HepG2 (cell line): ENCODE results near the gene C11orf86. TPM values are rescaled to one million over a fixed set of nuclear protein-coding genes. Genes with fewer than 3 reads are reported as not detected.
"Not testable (repeated sequence)": the region's sequence is repeated elsewhere in the genome, so short reads cannot be mapped to it uniquely, and the experiment has no call there.

Source experiments
- ATAC-seq: fragments of 200-7000 bp; cut with Tn5 transposase; 3 replicates; pipeline ENCODE4 v1.9.1; 2020; ENCODE audit warnings: mild to moderate bottlenecking, moderate library complexity
- BruUV-seq: library from RNA; stranded (reverse); fragments of 400-500 nt; replicated peaks from 2 replicates; lab custom pipeline; 2021; lab: Mats Ljungman, UMichigan
- CTCF ChIA-PET: fragments of 300-600 bp; formaldehyde crosslinking; extraction: SDS; loops from one replicate; lab custom pipeline; 2021; ENCODE audit warnings: low total read pairs, inconsistent platforms, low intra/inter-chr PET ratio; lab: Yijun Ruan, JAX
- POLR2A ChIA-PET: fragments of 350-600 bp; sonication (Branson Sonifier 250); formaldehyde crosslinking; loops from one replicate; lab custom pipeline; 2020; ENCODE audit warnings: antibody characterized with exemption, inconsistent platforms; lab: Yijun Ruan, JAX
- DNase-seq: peaks from one replicate; pipeline ENCODE4 v3.0.0-alpha.2; 2015; ENCODE audit warnings: low spot score
- FAIRE-seq: peaks from 3 replicates; lab custom pipeline; 2011; peaks lifted over from hg19 to GRCh38; lab: Jason Lieb, UNC
- H2AFZ ChIP-seq: one replicate; pipeline ENCODE4 v1.6.1; 2011; ENCODE audit warnings: low read length, inconsistent platforms
- H3K27ac ChIP-seq: fragments of 300-600 bp; 3 replicates; pipeline ENCODE4 v1.8.0; 2011; ENCODE audit warnings: mixed run types, mild to moderate bottlenecking, mixed read lengths, low read length, inconsistent platforms; ENCODE audit not compliant: insufficient read depth; ENCODE audit errors: extremely low read length
- H3K27me3 ChIP-seq, 2 experiments: fragments of 200-600 bp in 1 of 2; 2 replicates in 1 of 2; 3 replicates in 1 of 2; pipeline versions ENCODE4 v1.6.0 to v1.8.0; 2011; ENCODE audit warnings: low read length in 2 of 2, mild to moderate bottlenecking in 2 of 2, moderate library complexity in 2 of 2, inconsistent platforms in 1 of 2; ENCODE audit not compliant: insufficient read depth in 2 of 2, control insufficient read depth in 1 of 2
- H3K36me3 ChIP-seq, 2 experiments: fragments of 200-600 bp in 1 of 2; replicated peaks in 1 of 2; 2 replicates in 1 of 2; 3 replicates in 1 of 2; pipeline versions ENCODE4 v1.5.1 to v1.8.0; 2011; ENCODE audit warnings: low read length in 2 of 2, inconsistent platforms in 1 of 2; ENCODE audit not compliant: insufficient read depth in 2 of 2, control insufficient read depth in 1 of 2
- H3K4me1 ChIP-seq: 2 replicates; pipeline ENCODE4 v1.5.1; 2012; ENCODE audit warnings: low read length, inconsistent platforms; ENCODE audit not compliant: insufficient read depth
- H3K4me2 ChIP-seq: 2 replicates; pipeline ENCODE4 v1.6.0; 2011; ENCODE audit warnings: low read depth, low read length, inconsistent platforms
- H3K4me3 ChIP-seq, 3 experiments: fragments of 200-600 bp in 1 of 3; sonication (generic), shearing (Covaris generic) in 1 of 3; replicated peaks in 1 of 3; 2 replicates each; pipeline ENCODE4 v1.5.1; 2011 to 2016; ENCODE audit warnings: low read length in 3 of 3, inconsistent platforms in 2 of 3, low read depth in 2 of 3, mild to moderate bottlenecking in 2 of 3, control low read depth in 1 of 3, mixed read lengths in 1 of 3; ENCODE audit not compliant: insufficient read depth in 1 of 3
- H3K79me2 ChIP-seq: one replicate; pipeline ENCODE4 v1.6.1; 2011; ENCODE audit warnings: low read length, inconsistent platforms; ENCODE audit not compliant: insufficient read depth
- H3K9ac ChIP-seq: 2 replicates; pipeline ENCODE4 v1.6.0; 2011; ENCODE audit warnings: mild to moderate bottlenecking, low read depth, low read length, inconsistent platforms; ENCODE audit not compliant: insufficient read depth
- H3K9me3 ChIP-seq: 2 replicates; pipeline ENCODE4 v1.5.1; 2012; ENCODE audit warnings: mild to moderate bottlenecking, low read length
- H4K20me1 ChIP-seq: 2 replicates; pipeline ENCODE4 v1.6.0; 2011; ENCODE audit warnings: inconsistent platforms, mild to moderate bottlenecking, low read length, moderate library complexity; ENCODE audit not compliant: insufficient read depth
- MAFF ChIP-seq: IDR thresholded peaks from 2 replicates; pipeline ENCODE4 v1.6.1; 2011; ENCODE audit warnings: low read depth, low read length, improper control_type of control experiment
- MAFK ChIP-seq, 2 experiments: IDR thresholded peaks in 1 of 2; conservative IDR thresholded peaks in 1 of 2; 2 replicates each; pipeline ENCODE4 v1.6.1; 2011; ENCODE audit warnings: improper control_type of control experiment in 2 of 2, low read length in 2 of 2
- NFYB ChIP-seq: sonication (generic); formaldehyde crosslinking; IDR thresholded peaks from 2 replicates; pipeline ENCODE4 v1.4.0; 2020; ENCODE audit warnings: missing genetic modification reagents
- NFYC ChIP-seq: IDR thresholded peaks from 2 replicates; pipeline ENCODE4 v1.6.1; 2016; ENCODE audit warnings: missing genetic modification reagents, missing compliant biosample characterization
- PAXIP1 ChIP-seq: sonication (generic); formaldehyde crosslinking; conservative IDR thresholded peaks from 2 replicates; pipeline ENCODE4 v1.4.0; 2020; ENCODE audit warnings: mild to moderate bottlenecking, missing genetic modification reagents, moderate library complexity
- WGBS: methylation state at CpG from one replicate; pipeline ENCODE4 v1.1.6; 2017; ENCODE audit warnings: low lambda C conversion rate; 5-methylcytosine and 5-hydroxymethylcytosine counted together
- in situ Hi-C: cut with HindIII; loops from 2 replicates; pipeline ENCODE4 v1.10.0; 2017; ENCODE audit warnings: low pct_unique_long_range_greater_than_20kb; ENCODE audit not compliant: extremely low pct_ligation_motif_present
- intact Hi-C: fragments of 100-400 bp; cut with micrococcal nuclease; formaldehyde crosslinking; loops from one replicate; pipeline ENCODE4 v1.10.0; 2022; ENCODE audit not compliant: unreplicated experiment
- polyA plus RNA-seq, 8 experiments: library from polyadenylated mRNA; depleted of rRNA in 3 of 8; stranded (reverse) in 7 of 8; unstranded in 1 of 8; fragments of >200 nt; fragmentation: Illumina TruSeq in 4 of 8; extraction: Trizol in 4 of 8; gene quantifications; 2 replicates each; pipeline versions ENCODE4 v1.2.1 to v1.2.3, GENCODE V29; 2011 to 2016; ENCODE audit warnings: low read depth in 4 of 8, missing spikeins in 1 of 8, mixed read lengths in 1 of 8; ENCODE audit not compliant: insufficient read depth in 1 of 8
- total RNA-seq, 5 experiments: library from RNA; depleted of rRNA; stranded (reverse); fragments of >200 nt; fragmentation: Illumina TruSeq; extraction: Trizol; gene quantifications; 2 replicates each; pipeline ENCODE4 v1.2.3, GENCODE V29; 2016; ENCODE audit warnings: low read depth in 1 of 5

C11orf86 gene
- total and polyA plus RNA-seq, 2 of the 13 experiments (the other 11 are each of a cell fraction or from before 2014, with no cell fraction given), result 0.11 to 0.18 TPM

GRCh38 chr11:66989360-66989759 lies 14.3 kb downstream of the C11orf86 start:
- intact Hi-C loops, H3K4me2 ChIP-seq, FAIRE-seq, POLR2A ChIA-PET, H3K4me3 ChIP-seq, H3K36me3 ChIP-seq, CTCF ChIA-PET, H3K79me2 ChIP-seq, ATAC-seq, DNase-seq, H3K9ac ChIP-seq, in situ Hi-C loops, H3K9me3 ChIP-seq, BruUV-seq, H4K20me1 ChIP-seq, H2AFZ ChIP-seq, H3K27ac ChIP-seq: not testable (repeated sequence)
- peaks cover 20% of the 10 kb centered on the region for H3K4me1 ChIP-seq
- 37% methylated on average over 3 of the region's 9 CpGs for WGBS
- peak; percentile 66 for TF ChIP-seq NFYB (CRISPR knock-in tag)
- peak; percentile 59 for TF ChIP-seq NFYC (CRISPR knock-in tag)
- peaks cover 4 to 19% of the 10 kb centered on the region in 2 experiments; a peak in 2 of 5 replicates for H3K27me3 ChIP-seq

GRCh38 chr11:66992041-66992440 lies 16.9 kb downstream of the C11orf86 start:
- Histone ChIP-seq H3K4me1 (peaks cover 27% of the 10 kb centered on the region), H3K27me3 (no peaks in the 10 kb centered on the region), H3K4me2 (no peak overlapping the region), H3K9ac (no peak overlapping the region), H2AFZ (no peak overlapping the region), H3K79me2 (no peaks in the 10 kb centered on the region), H3K9me3 (no peaks in the 10 kb centered on the region), H3K36me3 (no peaks in the 10 kb centered on the region), H4K20me1 (no peaks in the 10 kb centered on the region), H3K27ac (no peak overlapping the region), H3K4me3 (no peak overlapping the region)
- in situ Hi-C loops (no loop called here), intact Hi-C loops (no loop called here)
- ATAC-seq (no peak), FAIRE-seq (no peak), DNase-seq (no peak)
- WGBS, result 34% methylated on average over 2 of the region's 2 CpGs
- POLR2A ChIA-PET, result interaction anchor here (0.9 kb wide), 1 partner anchor 11 kb away, joined by 3 read pairs; no protein-coding TSS in a partner anchor
- TF ChIP-seq PAXIP1 (CRISPR knock-in tag) (no peak), MAFK (conservative IDR thresholded peaks at IDR 0.05 in 1 of 2, IDR thresholded peaks at IDR 0.05 in 1 of 2; ENCODE audit: low read length in 2 of 2) (peak; percentile 54 to 72), MAFF (peak; percentile 42)
- BruUV-seq, result no TSS peak
- CTCF ChIA-PET, result no interaction called here
